EL (cell line): ENCODE data around the gene USP14.
A peak's percentile ranks its signal among the peaks of the same experiment; 100 is the strongest.

Source experiments
- DNase-seq: peaks from one replicate; pipeline ENCODE4 v3.0.0-alpha.2; 2016

USP14 gene

GRCh38 chr18:160831-161570 lies 2.6 kb downstream of the USP14 start:
- DNase-seq, result no peak

- no peak for DNase-seq
Measured at GRCh38 chr18:172361-172760, 14.0 kb downstream of the USP14 start.

GRCh38 chr18:179499-179898 lies 21.1 kb downstream of the USP14 start:
- no peak for DNase-seq

GRCh38 chr18:181711-182110 lies 23.4 kb downstream of the USP14 start:
- no peak for DNase-seq

GRCh38 chr18:183769-184168 lies 25.4 kb downstream of the USP14 start:
- DNase-seq, result no peak

- no peak for DNase-seq
Measured at GRCh38 chr18:189254-189653, 30.9 kb downstream of the USP14 start.

GRCh38 chr18:191725-192124 lies 33.4 kb downstream of the USP14 start:
- no peak for DNase-seq

GRCh38 chr18:192801-193200 lies 34.4 kb downstream of the USP14 start:
- DNase-seq, result no peak

GRCh38 chr18:195651-196050 lies 37.3 kb downstream of the USP14 start:
- DNase-seq, result no peak

- DNase-seq, result no peak
Measured at GRCh38 chr18:199214-199613, 40.9 kb downstream of the USP14 start.

- no peak for DNase-seq
Measured at GRCh38 chr18:199768-200167, 41.4 kb downstream of the USP14 start.

GRCh38 chr18:210075-210474 lies 51.7 kb downstream of the USP14 start:
- DNase-seq, result no peak

GRCh38 chr18:210733-211132 lies 52.4 kb downstream of the USP14 start:
- no peak for DNase-seq

GRCh38 chr18:211582-211981 lies 53.2 kb downstream of the USP14 start:
- DNase-seq, result no peak

GRCh38 chr18:212780-213179 lies 54.4 kb downstream of the USP14 start:
- no peak for DNase-seq

GRCh38 chr18:213505-213904 lies 55.1 kb downstream of the USP14 start:
- no peak for DNase-seq

GRCh38 chr18:213966-214365 lies 55.6 kb downstream of the USP14 start:
- no peak for DNase-seq

- no peak for DNase-seq
Measured at GRCh38 chr18:215448-216010, 57.2 kb downstream of the USP14 start.

GRCh38 chr18:217532-218336 lies 59.4 kb downstream of the USP14 start:
- no peak for DNase-seq

GRCh38 chr18:220708-221107 lies 62.4 kb downstream of the USP14 start:
- no peak for DNase-seq

- DNase-seq, result no peak
Measured at GRCh38 chr18:225745-226144, 67.4 kb downstream of the USP14 start.

- no peak for DNase-seq
Measured at GRCh38 chr18:227374-227773, 69.0 kb downstream of the USP14 start.

GRCh38 chr18:227902-228301 lies 69.5 kb downstream of the USP14 start:
- no peak for DNase-seq

GRCh38 chr18:228586-228985 lies 70.2 kb downstream of the USP14 start:
- DNase-seq, result peak; percentile 20
